ENCODE results near the gene NWD2.

DNA sequence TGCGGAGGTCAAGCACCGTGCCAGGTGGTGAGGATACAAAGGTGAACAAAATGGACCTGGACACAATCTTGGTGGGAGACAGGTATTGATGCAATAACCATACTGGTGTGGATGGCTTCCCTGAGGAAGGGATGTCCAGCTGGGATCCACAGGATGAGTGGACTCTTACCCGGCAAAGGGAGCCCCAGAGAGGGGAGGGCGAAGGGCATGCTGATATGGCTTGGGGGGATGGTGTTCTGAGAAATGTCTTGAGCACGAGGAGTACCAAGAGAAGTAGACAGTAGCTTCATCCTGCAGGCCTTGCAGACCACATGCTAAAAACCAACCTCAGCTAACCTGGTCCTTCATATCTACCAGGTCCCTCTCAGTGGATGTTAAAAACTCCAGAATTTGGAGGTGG, 220.8 kb downstream of the NWD2 start:
- TF ChIP-seq, protein P1, sequence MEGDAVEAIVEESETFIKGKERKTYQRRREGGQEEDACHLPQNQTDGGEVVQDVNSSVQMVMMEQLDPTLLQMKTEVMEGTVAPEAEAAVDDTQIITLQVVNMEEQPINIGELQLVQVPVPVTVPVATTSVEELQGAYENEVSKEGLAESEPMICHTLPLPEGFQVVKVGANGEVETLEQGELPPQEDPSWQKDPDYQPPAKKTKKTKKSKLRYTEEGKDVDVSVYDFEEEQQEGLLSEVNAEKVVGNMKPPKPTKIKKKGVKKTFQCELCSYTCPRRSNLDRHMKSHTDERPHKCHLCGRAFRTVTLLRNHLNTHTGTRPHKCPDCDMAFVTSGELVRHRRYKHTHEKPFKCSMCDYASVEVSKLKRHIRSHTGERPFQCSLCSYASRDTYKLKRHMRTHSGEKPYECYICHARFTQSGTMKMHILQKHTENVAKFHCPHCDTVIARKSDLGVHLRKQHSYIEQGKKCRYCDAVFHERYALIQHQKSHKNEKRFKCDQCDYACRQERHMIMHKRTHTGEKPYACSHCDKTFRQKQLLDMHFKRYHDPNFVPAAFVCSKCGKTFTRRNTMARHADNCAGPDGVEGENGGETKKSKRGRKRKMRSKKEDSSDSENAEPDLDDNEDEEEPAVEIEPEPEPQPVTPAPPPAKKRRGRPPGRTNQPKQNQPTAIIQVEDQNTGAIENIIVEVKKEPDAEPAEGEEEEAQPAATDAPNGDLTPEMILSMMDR (IDR thresholded peaks at IDR 0.05) = no peak
- TF ChIP-seq POLR2A (IDR thresholded peaks at IDR 0.05) (no peak), EP300 (IDR thresholded peaks at IDR 0.05) (no peak), POLR2AphosphoS5 (IDR thresholded peaks at IDR 0.05) (no peak)
